MM.1S (cell line): ENCODE measurements around the gene FLAD1.

Source experiments
- DNase-seq: peaks from one replicate; pipeline ENCODE4 v3.0.0-alpha.2; 2015
- H2AFZ ChIP-seq: fragments of 300-600 bp; sonication (generic); 2 replicates; pipeline ENCODE4 v1.6.0; 2016; ENCODE audit warnings: antibody characterized with exemption, low read length
- H3F3A ChIP-seq: fragments of 300-600 bp; sonication (generic); 2 replicates; pipeline ENCODE4 v1.6.1; 2016; ENCODE audit warnings: mild to moderate bottlenecking, antibody characterized with exemption, low read length, moderate library complexity, mixed read lengths; ENCODE audit not compliant: insufficient read depth
- H3K27ac ChIP-seq: fragments of 300-600 bp; sonication (generic); 2 replicates; pipeline ENCODE4 v1.5.1; 2016; ENCODE audit warnings: mild to moderate bottlenecking, low read length
- H3K27me3 ChIP-seq: fragments of 300-600 bp; sonication (generic); replicated peaks from 2 replicates; pipeline ENCODE4 v1.6.0; 2016; ENCODE audit warnings: low read length; ENCODE audit not compliant: insufficient read depth
- H3K36me3 ChIP-seq: fragments of 300-600 bp; sonication (generic); replicated peaks from 2 replicates; pipeline ENCODE4 v1.6.1; 2016; ENCODE audit warnings: mild to moderate bottlenecking, low read length, mixed read lengths; ENCODE audit not compliant: insufficient read depth
- H3K4me1 ChIP-seq: fragments of 300-600 bp; sonication (generic); 2 replicates; pipeline ENCODE4 v1.6.1; 2016; ENCODE audit warnings: low read length, mixed read lengths
- H3K4me2 ChIP-seq: fragments of 300-600 bp; sonication (generic); 2 replicates; pipeline ENCODE4 v1.6.0; 2016; ENCODE audit warnings: low read depth, low read length
- H3K4me3 ChIP-seq: fragments of 300-600 bp; sonication (generic); 2 replicates; pipeline ENCODE4 v1.5.1; 2016; ENCODE audit warnings: low read length, mixed read lengths
- H3K79me2 ChIP-seq: fragments of 300-600 bp; sonication (generic); 2 replicates; pipeline ENCODE4 v1.6.1; 2016; ENCODE audit warnings: mixed run types, low read length, mixed read lengths
- H3K9ac ChIP-seq: fragments of 300-600 bp; sonication (generic); 2 replicates; pipeline ENCODE4 v1.6.1; 2016; ENCODE audit warnings: low read length, mixed read lengths
- H3K9me2 ChIP-seq: fragments of 300-600 bp; sonication (generic); replicated peaks from 2 replicates; pipeline ENCODE4 v1.6.1; 2016; ENCODE audit warnings: mild to moderate bottlenecking, low read length, mixed read lengths; ENCODE audit not compliant: insufficient read depth
- H3K9me3 ChIP-seq: fragments of 300-600 bp; sonication (generic); replicated peaks from 2 replicates; pipeline ENCODE4 v1.6.1; 2016; ENCODE audit warnings: mild to moderate bottlenecking, low read length, mixed read lengths; ENCODE audit not compliant: insufficient read depth
- H4K20me1 ChIP-seq: fragments of 300-600 bp; sonication (generic); 2 replicates; pipeline ENCODE4 v1.6.1; 2016; ENCODE audit warnings: mild to moderate bottlenecking, low read length, moderate library complexity, mixed read lengths; ENCODE audit not compliant: insufficient read depth
- CTCF ChIP-seq: fragments of 300-600 bp; sonication (generic); IDR thresholded peaks from 2 replicates; pipeline ENCODE4 v1.5.1; 2016; ENCODE audit warnings: antibody characterized with exemption, low read length, mixed read lengths
- EZH2 ChIP-seq: fragments of 300-600 bp; sonication (generic); optimal IDR thresholded peaks from 2 replicates; pipeline ENCODE3; 2017; ENCODE audit warnings: low read depth, mild to moderate bottlenecking, antibody characterized with exemption, low read length, mixed read lengths
- EZH2phosphoT487 ChIP-seq: fragments of 300-600 bp; sonication (generic); IDR thresholded peaks from 2 replicates; pipeline ENCODE4 v1.6.1; 2018; ENCODE audit warnings: antibody characterized with exemption, low read length

FLAD1 gene

GRCh38 chr1:155008015-155008941 is 25.1 kb downstream of the FLAD1 start:
- Histone ChIP-seq H4K20me1 (no peaks in the 10 kb centered on the region), H3K9ac (no peak overlapping the region), H3K4me1 (peaks cover 24% of the 10 kb centered on the region), H3K79me2 (peaks cover 90% of the 10 kb centered on the region), H3F3A (peaks cover 21% of the 10 kb centered on the region), H2AFZ (no peak overlapping the region), H3K9me3 (no peaks in the 10 kb centered on the region), H3K27me3 (no peaks in the 10 kb centered on the region), H3K4me2 (no peak overlapping the region), H3K36me3 (no peaks in the 10 kb centered on the region), H3K27ac (no peak overlapping the region), H3K4me3 (no peak overlapping the region), H3K9me2 (no peaks in the 10 kb centered on the region)
- TF ChIP-seq EZH2, result no peak
- no peak for TF ChIP-seq CTCF
- no peak for TF ChIP-seq EZH2phosphoT487
- no peak for DNase-seq

GRCh38 chr1:155009221-155009711 is 26.1 kb downstream of the FLAD1 start:
- H3K9ac ChIP-seq, result no peak overlapping the region

DNA sequence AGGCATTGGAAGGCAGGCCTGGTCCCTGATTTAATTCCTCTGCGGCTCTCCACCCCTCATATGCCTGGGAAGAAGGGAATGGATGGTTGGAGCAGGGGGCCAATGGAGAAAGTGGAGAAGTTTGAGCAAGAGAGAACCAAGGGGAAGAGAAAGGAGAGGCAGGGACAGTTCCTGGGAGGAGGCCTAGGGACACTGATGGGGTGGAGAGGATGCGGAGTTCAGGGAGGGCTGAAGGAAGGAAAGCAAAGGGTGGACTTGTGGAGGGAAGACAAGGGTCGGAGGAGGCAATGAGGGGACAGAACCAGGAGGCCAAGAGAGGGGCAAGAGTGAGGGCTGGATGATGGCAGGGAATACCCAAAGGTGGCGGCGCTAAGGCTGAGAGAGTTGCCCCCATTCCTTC is 26.6 kb downstream of the FLAD1 start:
- DNase-seq, result no peak
- H3K9me3 ChIP-seq, result no peaks in the 10 kb centered on the region
- H3K9me2 ChIP-seq, result no peaks in the 10 kb centered on the region
- no peak overlapping the region for H3K27ac ChIP-seq
- H3K4me3 ChIP-seq, result no peak overlapping the region
- H3K36me3 ChIP-seq, result no peaks in the 10 kb centered on the region; the same call in 1 of the 2 replicates
- no peak overlapping the region for H3K9ac ChIP-seq
- TF ChIP-seq EZH2phosphoT487 (no peak), CTCF (no peak), EZH2 (no peak)
- H4K20me1 ChIP-seq, result no peaks in the 10 kb centered on the region
- H3K4me1 ChIP-seq, result peaks cover 16% of the 10 kb centered on the region
- H3F3A ChIP-seq, result peaks cover 20% of the 10 kb centered on the region
- H2AFZ ChIP-seq, result no peak overlapping the region
- peaks cover 76% of the 10 kb centered on the region for H3K79me2 ChIP-seq
- no peak overlapping the region for H3K4me2 ChIP-seq
- H3K27me3 ChIP-seq, result no peaks in the 10 kb centered on the region

More at GRCh38 chr1:155009221-155009711, 26.1 kb downstream of the FLAD1 start:
- Histone ChIP-seq H3K4me3 (no peak overlapping the region), H3K27ac (no peak overlapping the region), H3K36me3 (no peaks in the 10 kb centered on the region; the same call in 1 of the 2 replicates), H3K4me1 (peaks cover 21% of the 10 kb centered on the region), H3K9me3 (no peaks in the 10 kb centered on the region), H3K4me2 (no peak overlapping the region), H3K79me2 (peaks cover 81% of the 10 kb centered on the region), H3K27me3 (no peaks in the 10 kb centered on the region), H2AFZ (no peak overlapping the region), H4K20me1 (no peaks in the 10 kb centered on the region), H3K9me2 (no peaks in the 10 kb centered on the region), H3F3A (peaks cover 19% of the 10 kb centered on the region)
- TF ChIP-seq EZH2phosphoT487 (no peak), CTCF (no peak), EZH2 (no peak)
- DNase-seq, result no peak
